Stomach (tissue), 9 donors: ENCODE data around the gene PTPRD. TPM values are rescaled to one million over a fixed set of nuclear protein-coding genes. Genes with fewer than 3 reads are reported as not detected.

ENCODE experiments used
- DNase-seq, 2 donors: peaks; one replicate each; pipeline versions ENCODE4 v3.0.0 to v3.0.0-alpha.2; 2013 to 2019
- H3K27ac ChIP-seq, 5 donors: fragments of 200-600 bp in 4 of 5; sonication (generic) in 4 of 5; one replicate each; pipeline ENCODE4 v1.5.1; 2013 to 2019; ENCODE audit warnings: mild to moderate bottlenecking in 1 of 5, moderate library complexity in 1 of 5
- H3K27me3 ChIP-seq, 3 donors: fragments of 200-600 bp; sonication (generic); one replicate each; pipeline ENCODE4 v1.5.1; 2017 to 2019; ENCODE audit warnings: mixed run types in 1 of 3
- H3K36me3 ChIP-seq, 4 donors: fragments of 200-600 bp; sonication (generic); 1 replicate in 3 of 4; 2 replicates in 1 of 4; pipeline ENCODE4 v1.5.1; 2016 to 2019
- H3K4me1 ChIP-seq, 4 donors: fragments of 200-600 bp; sonication (generic); one replicate each; pipeline ENCODE4 v1.5.1; 2016 to 2019
- H3K4me3 ChIP-seq, 4 donors: fragments of 200-600 bp; sonication (generic) in 3 of 4; one replicate each; pipeline ENCODE4 v1.5.1; 2016 to 2019; ENCODE audit warnings: mild to moderate bottlenecking in 1 of 4
- H3K9me3 ChIP-seq, 4 donors: fragments of 200-600 bp; sonication (generic); one replicate each; pipeline ENCODE4 v1.5.1; 2016 to 2019
- EP300 ChIP-seq: sonication (generic); formaldehyde crosslinking; IDR thresholded peaks from one replicate; pipeline ENCODE4 v1.6.1; 2017; ENCODE audit warnings: antibody characterized with exemption
- POLR2A ChIP-seq, 4 donors: fragments of 450-650 bp; IDR thresholded peaks; one replicate each; pipeline ENCODE4 v1.6.1; 2016; ENCODE audit warnings: antibody characterized with exemption in 4 of 4, control low read depth in 2 of 4, mild to moderate bottlenecking in 1 of 4, moderate library complexity in 1 of 4
- POLR2AphosphoS5 ChIP-seq, 3 donors: sonication (generic); formaldehyde crosslinking; IDR thresholded peaks; one replicate each; pipeline ENCODE4 v1.6.1; 2016; ENCODE audit warnings: antibody characterized with exemption in 3 of 3
- WGBS, 5 donors: extraction: QIAGEN DNeasy Blood & Tissue Kit in 3 of 5; methylation state at CpG; one replicate each; pipeline versions ENCODE4 v1.1.5 to v1.1.7; 2013 to 2018; 5-methylcytosine and 5-hydroxymethylcytosine counted together
- intact Hi-C: fragments of 100-400 bp; cut with DNase I; formaldehyde crosslinking; loops from one replicate; pipeline ENCODE4 v1.15.1; 2023; ENCODE audit warnings: low total_unique reads
- polyA plus RNA-seq, 3 donors: library from polyadenylated mRNA; stranded (reverse); fragments of 200-250 nt; gene quantifications; one replicate each; pipeline ENCODE4 v1.2.3, GENCODE V29; 2013
- total RNA-seq, 5 donors: library from RNA; depleted of rRNA; stranded (reverse); fragments of >200 nt; gene quantifications; one replicate each; pipeline versions ENCODE4 v1.1.0 to v1.2.3, GENCODE V29; 2014 to 2016
- TF ChIP-seq, protein P1 (sequence below), 7 experiments: fragments of 450-650 bp in 4 of 7; fragments of 200-600 bp in 3 of 7; sonication (generic) in 3 of 7; IDR thresholded peaks; one replicate each; pipeline ENCODE4 v1.5.1; 2016 to 2019; ENCODE audit warnings: antibody characterized with exemption in 7 of 7, control low read depth in 2 of 7, mild to moderate bottlenecking in 1 of 7
- donor health status: healthy with polysubstance abuse.
- donor health status: Bipolar disorder and iron deficiency.
- donor health status: healthy.

Gene PTPRD
- total and polyA plus RNA-seq, 8 donors: 0.12 to 53.1 (median 1.2) TPM

DNA sequence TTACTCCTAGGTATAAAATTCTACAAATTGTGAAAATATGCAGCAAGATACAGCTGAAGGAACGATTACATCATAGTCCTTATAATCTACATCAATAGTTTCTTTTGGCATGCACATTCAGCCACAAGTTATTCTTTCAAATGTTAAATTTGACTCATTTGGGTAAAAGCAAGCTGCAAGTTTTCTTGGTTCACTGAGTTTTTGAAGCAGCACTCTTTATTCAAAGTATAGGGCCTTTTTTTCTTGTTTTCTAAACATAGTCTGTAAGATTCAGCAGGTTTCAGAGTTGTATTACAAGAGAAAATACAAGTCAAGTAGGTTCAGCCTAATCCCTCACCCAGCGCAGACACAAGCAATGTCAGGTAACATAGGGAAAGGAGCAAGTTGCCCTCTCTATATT is 981.5 kb downstream of the PTPRD start:
- TF ChIP-seq, protein P1, sequence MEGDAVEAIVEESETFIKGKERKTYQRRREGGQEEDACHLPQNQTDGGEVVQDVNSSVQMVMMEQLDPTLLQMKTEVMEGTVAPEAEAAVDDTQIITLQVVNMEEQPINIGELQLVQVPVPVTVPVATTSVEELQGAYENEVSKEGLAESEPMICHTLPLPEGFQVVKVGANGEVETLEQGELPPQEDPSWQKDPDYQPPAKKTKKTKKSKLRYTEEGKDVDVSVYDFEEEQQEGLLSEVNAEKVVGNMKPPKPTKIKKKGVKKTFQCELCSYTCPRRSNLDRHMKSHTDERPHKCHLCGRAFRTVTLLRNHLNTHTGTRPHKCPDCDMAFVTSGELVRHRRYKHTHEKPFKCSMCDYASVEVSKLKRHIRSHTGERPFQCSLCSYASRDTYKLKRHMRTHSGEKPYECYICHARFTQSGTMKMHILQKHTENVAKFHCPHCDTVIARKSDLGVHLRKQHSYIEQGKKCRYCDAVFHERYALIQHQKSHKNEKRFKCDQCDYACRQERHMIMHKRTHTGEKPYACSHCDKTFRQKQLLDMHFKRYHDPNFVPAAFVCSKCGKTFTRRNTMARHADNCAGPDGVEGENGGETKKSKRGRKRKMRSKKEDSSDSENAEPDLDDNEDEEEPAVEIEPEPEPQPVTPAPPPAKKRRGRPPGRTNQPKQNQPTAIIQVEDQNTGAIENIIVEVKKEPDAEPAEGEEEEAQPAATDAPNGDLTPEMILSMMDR (IDR thresholded peaks at IDR 0.05): no peak
- no peak for TF ChIP-seq EP300
- TF ChIP-seq POLR2A (IDR thresholded peaks at IDR 0.05): no peak
- TF ChIP-seq POLR2AphosphoS5 (IDR thresholded peaks at IDR 0.05): no peak
- no peaks in the 10 kb centered on the region for H3K4me1 ChIP-seq
- H3K27ac ChIP-seq: no peak overlapping the region
- H3K9me3 ChIP-seq: no peaks in the 10 kb centered on the region
- no peaks in the 10 kb centered on the region for H3K27me3 ChIP-seq
- H3K36me3 ChIP-seq: no peaks in the 10 kb centered on the region
- WGBS, 5 donors: 76 to 89% (median 83%) methylated on average over 2 of the region's 2 CpGs
- no peak for DNase-seq
- no peak overlapping the region for H3K4me3 ChIP-seq
- intact Hi-C loops: no loop called here

DNA sequence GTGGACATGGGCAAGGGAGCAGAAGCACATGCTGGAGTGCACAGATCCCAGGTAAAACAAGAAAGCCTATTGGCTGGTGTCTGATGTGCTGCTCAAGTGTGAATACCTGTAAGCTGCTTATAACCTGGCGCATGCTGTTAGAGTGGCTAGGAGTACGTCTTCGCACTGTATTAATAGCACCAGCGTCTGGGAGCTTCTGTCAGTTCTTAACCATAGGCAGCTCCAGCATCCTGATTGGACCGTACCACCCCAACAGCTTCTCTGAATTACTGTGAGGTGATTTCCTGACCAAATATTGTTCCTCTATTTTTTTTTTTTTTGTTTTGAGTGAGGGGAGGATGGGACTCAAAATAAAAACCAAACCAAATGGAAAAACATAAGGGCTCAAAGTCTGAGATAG is 987.6 kb downstream of the PTPRD start:
- Histone ChIP-seq H3K27me3 (no peaks in the 10 kb centered on the region), H3K9me3 (no peaks in the 10 kb centered on the region), H3K4me3 (no peak overlapping the region), H3K36me3 (no peaks in the 10 kb centered on the region), H3K27ac (no peak overlapping the region), H3K4me1 (no peaks in the 10 kb centered on the region)
- no peak for TF ChIP-seq POLR2AphosphoS5 (IDR thresholded peaks at IDR 0.05)
- TF ChIP-seq EP300: no peak
- no peak for TF ChIP-seq POLR2A (IDR thresholded peaks at IDR 0.05)
- TF ChIP-seq, protein P1 (IDR thresholded peaks at IDR 0.05): no peak
- intact Hi-C loops: no loop called here
- no peak for DNase-seq
- WGBS, 5 donors: 87 to 96% (median 94%) methylated on average over 5 of the region's 5 CpGs

DNA sequence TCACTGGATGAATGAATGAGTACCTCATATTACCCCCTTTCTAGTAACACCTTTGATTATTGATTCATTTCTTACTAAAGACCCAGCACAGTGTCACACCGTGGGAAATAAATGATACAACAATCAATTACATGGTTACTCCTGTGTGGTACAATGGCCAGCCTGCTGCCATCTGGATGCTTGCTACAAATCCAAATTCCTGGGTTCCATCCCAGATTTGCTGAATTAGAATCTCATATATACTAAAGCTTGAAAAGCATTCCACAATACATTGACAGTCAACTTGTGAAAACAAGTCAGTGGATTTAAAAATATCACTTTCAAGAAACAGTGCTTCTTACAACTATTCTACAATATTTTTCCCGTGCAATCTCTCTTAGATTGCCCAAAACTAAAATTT is 989.3 kb downstream of the PTPRD start:
- no peaks in the 10 kb centered on the region for H3K4me1 ChIP-seq
- intact Hi-C loops: no loop called here
- 62 to 82% (median 72%) methylated on average over 2 of the region's 2 CpGs for WGBS, 5 donors

DNA sequence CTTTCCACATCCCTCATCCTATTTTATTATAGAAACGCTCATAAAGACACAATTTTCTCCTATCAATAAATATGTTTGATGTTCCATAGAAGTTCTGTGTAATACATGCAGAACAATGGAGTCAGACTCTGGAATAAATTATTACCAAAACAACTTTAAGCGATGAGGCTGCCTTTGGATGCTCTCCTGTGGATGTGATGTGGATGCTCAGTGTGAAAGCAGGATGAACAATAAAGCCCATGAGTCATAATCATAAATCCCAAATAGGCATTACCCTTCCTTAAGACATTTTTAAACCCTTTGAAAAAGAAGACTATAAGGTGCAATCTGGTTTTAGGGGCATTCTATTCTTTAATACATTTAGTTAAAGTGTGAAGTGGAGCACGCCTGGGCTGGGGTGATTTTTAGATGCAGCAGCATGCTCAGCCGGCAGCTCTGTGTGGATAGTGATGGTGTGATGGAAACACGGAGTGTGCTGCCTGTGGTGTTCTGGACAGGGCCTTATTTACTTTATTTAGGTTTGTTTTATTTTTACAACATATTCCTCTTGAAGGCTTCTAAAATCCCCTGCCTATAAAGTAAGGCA is 991.4 kb downstream of the PTPRD start:
- WGBS, 5 donors: 82 to 90% (median 88%) methylated on average over 5 of the region's 5 CpGs
- Histone ChIP-seq H3K36me3 (no peaks in the 10 kb centered on the region), H3K27ac (no peak overlapping the region), H3K27me3 (no peaks in the 10 kb centered on the region), H3K4me3 (no peak overlapping the region), H3K4me1 (no peaks in the 10 kb centered on the region), H3K9me3 (no peaks in the 10 kb centered on the region)
- DNase-seq: no peak
- intact Hi-C loops: no loop called here
- no peak for TF ChIP-seq POLR2AphosphoS5 (IDR thresholded peaks at IDR 0.05)
- TF ChIP-seq EP300: no peak
- TF ChIP-seq POLR2A (IDR thresholded peaks at IDR 0.05): no peak
- TF ChIP-seq, protein P1 (IDR thresholded peaks at IDR 0.05): no peak

More for the DNA sequence above, 989.3 kb downstream of the PTPRD start:
- TF ChIP-seq EP300: no peak
- TF ChIP-seq POLR2A (IDR thresholded peaks at IDR 0.05): no peak
- no peak for TF ChIP-seq POLR2AphosphoS5 (IDR thresholded peaks at IDR 0.05)
- TF ChIP-seq, protein P1 (IDR thresholded peaks at IDR 0.05): no peak
- Histone ChIP-seq H3K36me3 (no peaks in the 10 kb centered on the region), H3K4me3 (no peak overlapping the region), H3K9me3 (no peaks in the 10 kb centered on the region), H3K27ac (no peak overlapping the region), H3K27me3 (no peaks in the 10 kb centered on the region)
- DNase-seq: no peak
